Caco-2 (cell line): ENCODE measurements around the gene TMEM176A. TPM values are rescaled to one million over a fixed set of nuclear protein-coding genes. Genes with fewer than 3 reads are reported as not detected.

Experiments used
- BruUV-seq: library from RNA; stranded (reverse); fragments of 400-500 nt; replicated peaks from 2 replicates; lab custom pipeline; 2021; lab: Mats Ljungman, UMichigan
- CTCF ChIA-PET: fragments of 300-600 bp; sonication (Branson Sonifier 250); formaldehyde crosslinking; loops from one replicate; lab custom pipeline; 2022; ENCODE audit warnings: antibody characterized with exemption; lab: Charles Lee
- POLR2A ChIA-PET: fragments of 300-600 bp; sonication (Branson Sonifier 250); formaldehyde crosslinking; loops from one replicate; lab custom pipeline; 2022; ENCODE audit warnings: antibody characterized with exemption; lab: Charles Lee
- DNase-seq, 2 experiments: peaks; one replicate each; pipeline versions ENCODE4 v3.0.0 to v3.0.0-alpha.2; 2020 to 2022
- H3K27me3 ChIP-seq: replicated peaks from 2 replicates; pipeline ENCODE4 v1.6.0; 2011; ENCODE audit warnings: low read length; ENCODE audit not compliant: control insufficient read depth, insufficient read depth
- H3K36me3 ChIP-seq: 2 replicates; pipeline ENCODE4 v1.5.1; 2011; ENCODE audit warnings: low read length; ENCODE audit not compliant: control insufficient read depth, insufficient read depth
- H3K4me1 ChIP-seq: fragments of 250-450 bp; sonication (Bioruptor Pico); 2 replicates; pipeline ENCODE4 v1.5.1; 2020; ENCODE audit warnings: mild to moderate bottlenecking
- H3K4me3 ChIP-seq: 2 replicates; pipeline ENCODE4 v1.5.1; 2011; ENCODE audit warnings: low read depth, mild to moderate bottlenecking, control low read depth, low read length
- H3K9me3 ChIP-seq: fragments of 250-450 bp; sonication (Bioruptor Pico); 2 replicates; pipeline ENCODE4 v1.5.1; 2020; ENCODE audit warnings: mild to moderate bottlenecking, moderate library complexity
- H3K27ac Mint-ChIP-seq: one replicate; pipeline ENCODE4 v1.8.0; 2022; ENCODE audit warnings: mixed read lengths; ENCODE audit not compliant: unreplicated experiment
- H3K27me3 Mint-ChIP-seq: one replicate; pipeline ENCODE4 v1.8.0; 2022; ENCODE audit warnings: mixed read lengths; ENCODE audit not compliant: insufficient read depth, unreplicated experiment
- H3K36me3 Mint-ChIP-seq: one replicate; pipeline ENCODE4 v1.8.0; 2022; ENCODE audit warnings: mild to moderate bottlenecking, mixed read lengths; ENCODE audit not compliant: insufficient read depth, unreplicated experiment
- H3K4me1 Mint-ChIP-seq: one replicate; pipeline ENCODE4 v1.8.0; 2022; ENCODE audit warnings: low read depth, mixed read lengths; ENCODE audit not compliant: unreplicated experiment
- H3K4me3 Mint-ChIP-seq: one replicate; pipeline ENCODE4 v1.8.0; 2022; ENCODE audit warnings: mild to moderate bottlenecking, moderate library complexity, mixed read lengths; ENCODE audit not compliant: unreplicated experiment
- H3K9me3 Mint-ChIP-seq: one replicate; pipeline ENCODE4 v1.8.0; 2022; ENCODE audit warnings: mixed read lengths; ENCODE audit not compliant: unreplicated experiment
- CTCF ChIP-seq, 2 experiments: fragments of 200-600 bp in 1 of 2; IDR thresholded peaks; 1 replicate in 1 of 2; 2 replicates in 1 of 2; pipeline versions ENCODE4 v1.5.1 to v1.8.0; 2011 to 2022; ENCODE audit warnings: antibody characterized with exemption in 1 of 2, control low read depth in 1 of 2, inconsistent platforms in 1 of 2, low read depth in 1 of 2, low read length in 1 of 2, mild to moderate bottlenecking in 1 of 2, moderate library complexity in 1 of 2; ENCODE audit not compliant: insufficient read depth in 1 of 2, severe bottlenecking in 1 of 2, unreplicated experiment in 1 of 2
- intact Hi-C: fragments of 100-400 bp; cut with micrococcal nuclease; formaldehyde crosslinking; loops from one replicate; pipeline ENCODE4 v1.10.0; 2022; ENCODE audit not compliant: unreplicated experiment
- total RNA-seq: library from RNA; stranded (reverse); gene quantifications from 2 replicates; pipeline ENCODE4 v1.2.3, GENCODE V29; 2022

Gene TMEM176A
- total RNA-seq, 1 experiment from 2014 or later: 49.6 TPM

- Mint-ChIP-seq H3K4me3 (peak overlapping the region; percentile 39), H3K9me3 (no peaks in the 10 kb centered on the region), H3K4me1 (no peaks in the 10 kb centered on the region), H3K27me3 (peaks cover 5% of the 10 kb centered on the region), H3K36me3 (no peaks in the 10 kb centered on the region), H3K27ac (no peak overlapping the region)
- CTCF ChIA-PET: no interaction called here
- intact Hi-C loops: no loop called here
- H3K9me3 ChIP-seq: peaks cover 13% of the 10 kb centered on the region
- no peak overlapping the region for H3K4me3 ChIP-seq
- POLR2A ChIA-PET: no interaction called here
- no peaks in the 10 kb centered on the region for H3K27me3 ChIP-seq
- no peak for TF ChIP-seq CTCF (IDR thresholded peaks at IDR 0.05; ENCODE audit: insufficient read depth in 1 of 2, low read depth in 1 of 2, low read length in 1 of 2, severe bottlenecking in 1 of 2, unreplicated experiment in 1 of 2)
- H3K4me1 ChIP-seq: peaks cover 10% of the 10 kb centered on the region
- DNase-seq: no peak
- TSS peak; percentile 35 for BruUV-seq
- H3K36me3 ChIP-seq: no peaks in the 10 kb centered on the region
Observed at GRCh38 chr7:150801946-150802771, 1.6 kb downstream of the TMEM176A start.

GRCh38 chr7:150803161-150803860, 2.7 kb downstream of the TMEM176A start:
- H3K4me1 ChIP-seq: peaks cover 20% of the 10 kb centered on the region
- intact Hi-C loops: no loop called here
- Mint-ChIP-seq H3K36me3 (peaks cover 10% of the 10 kb centered on the region), H3K9me3 (peaks cover 4% of the 10 kb centered on the region), H3K4me1 (peaks cover 3% of the 10 kb centered on the region), H3K27me3 (peaks cover 5% of the 10 kb centered on the region), H3K4me3 (no peak overlapping the region), H3K27ac (no peak overlapping the region)
- TF ChIP-seq CTCF (IDR thresholded peaks at IDR 0.05; ENCODE audit: insufficient read depth in 1 of 2, low read depth in 1 of 2, low read length in 1 of 2, severe bottlenecking in 1 of 2, unreplicated experiment in 1 of 2): no peak
- no TSS peak for BruUV-seq
- no peak for DNase-seq
- H3K36me3 ChIP-seq: no peaks in the 10 kb centered on the region
- peaks cover 18% of the 10 kb centered on the region for H3K9me3 ChIP-seq
- POLR2A ChIA-PET: no interaction called here
- H3K4me3 ChIP-seq: no peak overlapping the region
- no peaks in the 10 kb centered on the region for H3K27me3 ChIP-seq
- CTCF ChIA-PET: interaction anchor here (0.5 kb wide), 1 partner anchor 41 kb away, joined by 3 read pairs; no protein-coding TSS in a partner anchor

- CTCF ChIA-PET: no interaction called here
- Mint-ChIP-seq H3K27ac (no peak overlapping the region), H3K9me3 (peaks cover 19% of the 10 kb centered on the region), H3K36me3 (peaks cover 15% of the 10 kb centered on the region), H3K4me3 (no peak overlapping the region), H3K4me1 (peaks cover 10% of the 10 kb centered on the region), H3K27me3 (peaks cover 2% of the 10 kb centered on the region)
- H3K4me3 ChIP-seq: no peak overlapping the region
- no peak for TF ChIP-seq CTCF (IDR thresholded peaks at IDR 0.05; ENCODE audit: insufficient read depth in 1 of 2, low read depth in 1 of 2, low read length in 1 of 2, severe bottlenecking in 1 of 2, unreplicated experiment in 1 of 2)
- peaks cover 17% of the 10 kb centered on the region for H3K4me1 ChIP-seq
- no TSS peak for BruUV-seq
- POLR2A ChIA-PET: no interaction called here
- H3K9me3 ChIP-seq: peaks cover 18% of the 10 kb centered on the region
- intact Hi-C loops: no loop called here
- H3K36me3 ChIP-seq: no peaks in the 10 kb centered on the region
- H3K27me3 ChIP-seq: no peaks in the 10 kb centered on the region
- no peak for DNase-seq
Observed at GRCh38 chr7:150804802-150805201, 4.2 kb downstream of the TMEM176A start.
